Right lobe of liver (tissue), 4 donors: ENCODE data around the gene ARHGEF5.
"Not testable (repeated sequence)": the region's sequence is repeated elsewhere in the genome, so short reads cannot be mapped to it uniquely, and the experiment has no call there.

Experiments used
- POLR2A ChIP-seq: fragments of 450-650 bp; IDR thresholded peaks from one replicate; pipeline ENCODE4 v1.6.1; 2017; ENCODE audit warnings: antibody characterized with exemption, mild to moderate bottlenecking
- TF ChIP-seq, protein P1 (sequence below), 4 donors: fragments of 200-600 bp in 3 of 4; fragments of 450-650 bp in 1 of 4; IDR thresholded peaks; one replicate each; pipeline versions ENCODE4 v1.5.1 to v1.8.0; 2016 to 2022; ENCODE audit warnings: antibody characterized with exemption in 4 of 4, mild to moderate bottlenecking in 2 of 4
- donor health status: DM: no; HTN: no; CAD: no.
- donor health status: DM: no; HTN: no; CAD: no.
- donor health status: DM: no; HTN: yes; CAD: no.

DNA sequence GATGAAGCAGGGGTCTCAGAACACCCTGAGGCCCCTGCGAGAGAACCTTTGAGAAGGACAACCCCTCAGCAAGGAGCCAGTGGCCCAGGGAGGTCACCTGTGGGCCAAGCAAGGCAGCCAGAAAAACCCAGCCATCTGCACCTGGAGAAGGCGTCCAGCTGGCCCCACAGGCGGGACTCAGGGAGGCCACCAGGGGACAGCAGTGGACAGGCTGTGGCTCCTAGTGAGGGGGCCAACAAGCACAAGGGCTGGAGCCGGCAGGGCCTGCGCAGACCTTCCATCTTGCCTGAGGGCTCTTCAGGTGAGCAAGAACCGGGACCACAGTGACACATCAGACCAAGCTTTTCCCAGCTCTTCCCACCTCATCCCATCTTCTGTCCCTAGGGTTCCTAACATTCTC is 10.3 kb downstream of the ARHGEF5 start:
- TF ChIP-seq, protein P1, sequence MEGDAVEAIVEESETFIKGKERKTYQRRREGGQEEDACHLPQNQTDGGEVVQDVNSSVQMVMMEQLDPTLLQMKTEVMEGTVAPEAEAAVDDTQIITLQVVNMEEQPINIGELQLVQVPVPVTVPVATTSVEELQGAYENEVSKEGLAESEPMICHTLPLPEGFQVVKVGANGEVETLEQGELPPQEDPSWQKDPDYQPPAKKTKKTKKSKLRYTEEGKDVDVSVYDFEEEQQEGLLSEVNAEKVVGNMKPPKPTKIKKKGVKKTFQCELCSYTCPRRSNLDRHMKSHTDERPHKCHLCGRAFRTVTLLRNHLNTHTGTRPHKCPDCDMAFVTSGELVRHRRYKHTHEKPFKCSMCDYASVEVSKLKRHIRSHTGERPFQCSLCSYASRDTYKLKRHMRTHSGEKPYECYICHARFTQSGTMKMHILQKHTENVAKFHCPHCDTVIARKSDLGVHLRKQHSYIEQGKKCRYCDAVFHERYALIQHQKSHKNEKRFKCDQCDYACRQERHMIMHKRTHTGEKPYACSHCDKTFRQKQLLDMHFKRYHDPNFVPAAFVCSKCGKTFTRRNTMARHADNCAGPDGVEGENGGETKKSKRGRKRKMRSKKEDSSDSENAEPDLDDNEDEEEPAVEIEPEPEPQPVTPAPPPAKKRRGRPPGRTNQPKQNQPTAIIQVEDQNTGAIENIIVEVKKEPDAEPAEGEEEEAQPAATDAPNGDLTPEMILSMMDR (IDR thresholded peaks at IDR 0.05), result not testable (repeated sequence)
- TF ChIP-seq POLR2A, result not testable (repeated sequence)
